DOHH2 (cell line): Measurements from ENCODE around the gene RING1.

ENCODE experiments used
- CTCF ChIP-seq: fragments of 200-600 bp; sonication (generic); IDR thresholded peaks from one replicate; pipeline ENCODE4 v1.5.1; 2014; ENCODE audit warnings: antibody characterized with exemption, mild to moderate bottlenecking, low read depth, low read length; ENCODE audit not compliant: poor library complexity, severe bottlenecking
- EZH2phosphoT487 ChIP-seq: fragments of 200-600 bp; sonication (generic); IDR thresholded peaks from 2 replicates; pipeline ENCODE4 v1.6.1; 2017; ENCODE audit warnings: borderline replicate concordance, mild to moderate bottlenecking, antibody characterized with exemption, low read length, moderate library complexity, mixed read lengths

- TF ChIP-seq CTCF (no peak), EZH2phosphoT487 (no peak)
Observed at GRCh38 chr6:33175436-33176069, 32.7 kb upstream of the RING1 start.
